ENCODE measurements around the gene TMEM258.

The TMEM258 gene

GRCh38 chr11:61817471-61818202, 25.2 kb upstream of the TMEM258 start:
- DNase-seq, result no peak

GRCh38 chr11:61816736-61817455, 24.5 kb upstream of the TMEM258 start, which contains the start of gene FADS1:
Gene FADS1 (minus strand): TSS chr11:61817003. CDS start chr11:61816929, 74 bp downstream.
- DNase-seq, result peak in 3 of 4 experiments; percentile 10 to 50 (median 36)

- DNase-seq, result peak in 2 of 4 experiments; percentile 11 to 45
Observed at GRCh38 chr11:61815790-61816735, 23.7 kb upstream of the TMEM258 start.

- DNase-seq, result peak in 1 of 4 experiments; percentile 8
Observed at GRCh38 chr11:61814958-61815789, 22.8 kb upstream of the TMEM258 start.

GRCh38 chr11:61814247-61814957, 22.0 kb upstream of the TMEM258 start:
- DNase-seq, result no peak

- DNase-seq, result no peak
Observed at GRCh38 chr11:61812736-61813411, 20.5 kb upstream of the TMEM258 start.

- DNase-seq, result no peak
Observed at GRCh38 chr11:61811831-61812230, 19.4 kb upstream of the TMEM258 start.

GRCh38 chr11:61810671-61811175, 18.3 kb upstream of the TMEM258 start:
- DNase-seq, result no peak

- DNase-seq, result no peak
Observed at GRCh38 chr11:61806785-61807184, 14.4 kb upstream of the TMEM258 start.

- DNase-seq, result no peak
Observed at GRCh38 chr11:61805146-61805545, 12.7 kb upstream of the TMEM258 start.

GRCh38 chr11:61803889-61804647, 11.7 kb upstream of the TMEM258 start:
- no peak for DNase-seq

GRCh38 chr11:61802605-61803004, 10.2 kb upstream of the TMEM258 start:
- no peak for DNase-seq

- DNase-seq, result no peak
Observed at GRCh38 chr11:61800331-61801281, 8.2 kb upstream of the TMEM258 start.

- DNase-seq, result no peak
Observed at GRCh38 chr11:61799665-61800284, 7.4 kb upstream of the TMEM258 start.

- DNase-seq, result peak in 2 of 4 experiments; percentile 48 to 56
Observed at GRCh38 chr11:61797263-61797944, 5.0 kb upstream of the TMEM258 start.

- no peak for DNase-seq
Observed at GRCh38 chr11:61795876-61796526, 3.6 kb upstream of the TMEM258 start.

GRCh38 chr11:61795459-61795858, 3.1 kb upstream of the TMEM258 start:
- no peak for DNase-seq
